HG02588 (cell line): ENCODE results near the gene NFE2L3.
A peak's percentile ranks its signal among the peaks of the same experiment; 100 is the strongest.
"Not testable (repeated sequence)": the region's sequence is repeated elsewhere in the genome, so short reads cannot be mapped to it uniquely, and the experiment has no call there.

Source experiments
- ATAC-seq: cut with Tn5 transposase; IDR thresholded peaks from one replicate; pipeline ENCODE4 v1.9.1; 2021; ENCODE audit warnings: mild to moderate bottlenecking, moderate library complexity; ENCODE audit not compliant: unreplicated experiment

The NFE2L3 gene, protein sequence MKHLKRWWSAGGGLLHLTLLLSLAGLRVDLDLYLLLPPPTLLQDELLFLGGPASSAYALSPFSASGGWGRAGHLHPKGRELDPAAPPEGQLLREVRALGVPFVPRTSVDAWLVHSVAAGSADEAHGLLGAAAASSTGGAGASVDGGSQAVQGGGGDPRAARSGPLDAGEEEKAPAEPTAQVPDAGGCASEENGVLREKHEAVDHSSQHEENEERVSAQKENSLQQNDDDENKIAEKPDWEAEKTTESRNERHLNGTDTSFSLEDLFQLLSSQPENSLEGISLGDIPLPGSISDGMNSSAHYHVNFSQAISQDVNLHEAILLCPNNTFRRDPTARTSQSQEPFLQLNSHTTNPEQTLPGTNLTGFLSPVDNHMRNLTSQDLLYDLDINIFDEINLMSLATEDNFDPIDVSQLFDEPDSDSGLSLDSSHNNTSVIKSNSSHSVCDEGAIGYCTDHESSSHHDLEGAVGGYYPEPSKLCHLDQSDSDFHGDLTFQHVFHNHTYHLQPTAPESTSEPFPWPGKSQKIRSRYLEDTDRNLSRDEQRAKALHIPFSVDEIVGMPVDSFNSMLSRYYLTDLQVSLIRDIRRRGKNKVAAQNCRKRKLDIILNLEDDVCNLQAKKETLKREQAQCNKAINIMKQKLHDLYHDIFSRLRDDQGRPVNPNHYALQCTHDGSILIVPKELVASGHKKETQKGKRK

DNA sequence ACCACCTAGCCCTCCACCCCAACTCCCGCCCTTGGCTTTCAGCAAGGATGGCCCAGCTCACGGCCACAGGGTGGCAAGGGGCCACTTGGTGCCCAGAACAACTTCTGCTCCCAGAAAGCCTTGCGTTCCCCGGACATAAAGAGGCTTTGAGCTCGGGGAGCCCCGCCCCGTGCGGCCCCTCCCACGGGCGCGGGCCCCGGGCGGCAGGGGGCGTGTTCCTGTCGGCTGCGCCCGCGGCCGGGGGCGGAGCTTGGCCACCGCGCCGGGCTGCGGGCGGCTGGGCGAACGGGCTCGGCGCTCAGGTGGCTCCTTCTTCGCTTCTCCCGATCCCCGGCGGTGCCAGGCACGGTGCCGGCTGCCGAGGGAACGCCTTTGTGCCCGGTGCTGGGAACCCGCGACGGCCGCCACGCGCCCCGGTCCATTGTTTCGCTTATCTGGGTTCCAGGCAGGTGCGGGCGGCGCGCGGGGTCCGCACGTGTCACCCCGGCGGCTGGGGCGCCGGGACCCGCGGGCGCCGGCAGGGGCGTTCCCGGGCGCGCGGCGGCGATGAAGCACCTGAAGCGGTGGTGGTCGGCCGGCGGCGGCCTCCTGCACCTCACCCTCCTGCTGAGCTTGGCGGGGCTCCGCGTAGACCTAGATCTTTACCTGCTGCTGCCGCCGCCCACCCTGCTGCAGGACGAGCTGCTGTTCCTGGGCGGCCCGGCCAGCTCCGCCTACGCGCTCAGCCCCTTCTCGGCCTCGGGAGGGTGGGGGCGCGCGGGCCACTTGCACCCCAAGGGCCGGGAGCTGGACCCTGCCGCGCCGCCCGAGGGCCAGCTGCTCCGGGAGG is at the start of gene NFE2L3:
NFE2L3 (plus strand) TSS at position 246 of the 829 bp plus-strand sequence; CDS start at position 547, 301 bp downstream.
- peak; percentile 66 for ATAC-seq

DNA sequence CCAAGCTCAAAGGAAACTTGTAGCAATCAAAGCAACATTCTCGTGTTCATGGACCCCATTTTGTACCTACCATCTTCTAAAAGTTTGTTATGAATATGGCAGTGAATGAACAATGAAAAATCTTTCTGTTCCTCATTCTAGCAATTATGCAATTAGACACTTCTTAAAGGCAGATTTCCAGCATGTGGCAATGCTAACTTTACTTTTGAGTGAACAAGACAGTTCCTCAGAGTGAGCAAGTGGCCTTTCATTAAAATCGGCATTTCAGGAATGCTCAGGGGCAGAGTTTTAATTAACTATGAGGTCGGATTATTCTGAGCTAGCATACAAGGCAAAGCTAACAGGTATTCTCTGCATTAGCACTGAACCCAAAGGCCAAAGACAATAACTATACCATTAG is 48.4 kb upstream of the NFE2L3 start:
- no peak for ATAC-seq

DNA sequence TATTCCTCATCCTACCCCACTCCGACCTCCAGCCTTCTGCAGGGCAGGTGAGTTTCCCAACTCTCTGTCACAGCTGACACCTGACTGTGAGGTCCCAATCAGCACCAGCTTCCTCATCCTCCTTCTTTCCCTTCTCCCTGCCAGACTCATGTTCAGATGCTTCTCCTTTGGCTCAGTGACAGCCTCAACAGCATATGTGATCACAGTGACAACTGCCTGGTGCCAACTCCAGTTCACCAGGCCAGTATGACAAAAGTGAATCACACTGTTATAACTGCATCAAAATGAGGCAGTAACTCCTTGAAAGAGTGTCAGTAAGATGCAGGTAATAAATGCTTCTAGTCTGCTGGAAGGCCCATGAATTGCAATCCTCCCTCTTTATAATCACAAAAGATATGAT is 46.8 kb upstream of the NFE2L3 start:
- ATAC-seq: no peak

DNA sequence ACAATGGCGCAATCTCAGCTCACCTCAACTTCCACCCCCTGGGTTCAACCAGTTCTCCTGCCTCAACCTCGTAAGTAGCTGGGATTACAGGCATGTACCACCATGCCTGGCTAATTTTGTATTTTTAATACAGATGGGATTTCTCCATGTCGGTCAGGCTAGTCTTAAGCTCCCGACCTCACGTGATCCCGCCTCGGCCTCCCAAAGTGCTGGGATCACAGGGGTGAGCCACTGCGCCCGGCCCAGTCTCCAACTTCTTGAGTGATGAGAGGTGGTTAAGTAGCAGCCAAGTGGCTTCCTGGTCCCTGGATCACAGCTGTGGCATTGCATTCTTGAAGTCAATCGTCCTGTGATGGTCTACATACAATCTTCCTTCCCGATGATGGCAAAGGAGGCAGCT is 46.1 kb upstream of the NFE2L3 start:
- ATAC-seq: no peak

DNA sequence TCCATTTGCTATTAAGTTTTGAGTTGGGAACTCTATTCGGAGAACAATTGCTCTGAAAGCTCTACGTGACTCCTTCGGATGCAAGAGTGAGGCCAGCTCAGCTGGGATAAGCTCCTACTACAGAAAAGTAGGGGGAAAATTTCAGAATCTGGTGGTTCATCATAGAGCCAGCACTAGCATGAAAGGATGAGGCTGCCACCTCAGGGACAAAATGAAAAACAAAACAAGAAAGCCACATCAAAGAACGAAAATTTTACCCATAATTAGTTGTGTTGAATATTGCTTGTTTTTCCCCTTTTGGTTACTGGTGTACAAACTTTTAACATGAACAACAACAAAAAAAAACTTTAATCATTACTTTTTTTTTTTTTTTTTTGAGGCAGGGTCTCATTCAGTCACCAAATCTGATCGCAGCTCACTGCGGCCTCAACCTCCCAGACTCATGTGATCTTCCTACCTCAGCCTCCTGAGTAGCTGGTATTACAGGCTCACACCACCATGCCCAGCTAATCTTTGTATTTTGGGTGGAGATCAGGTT is 39.7 kb upstream of the NFE2L3 start:
- ATAC-seq: no peak

DNA sequence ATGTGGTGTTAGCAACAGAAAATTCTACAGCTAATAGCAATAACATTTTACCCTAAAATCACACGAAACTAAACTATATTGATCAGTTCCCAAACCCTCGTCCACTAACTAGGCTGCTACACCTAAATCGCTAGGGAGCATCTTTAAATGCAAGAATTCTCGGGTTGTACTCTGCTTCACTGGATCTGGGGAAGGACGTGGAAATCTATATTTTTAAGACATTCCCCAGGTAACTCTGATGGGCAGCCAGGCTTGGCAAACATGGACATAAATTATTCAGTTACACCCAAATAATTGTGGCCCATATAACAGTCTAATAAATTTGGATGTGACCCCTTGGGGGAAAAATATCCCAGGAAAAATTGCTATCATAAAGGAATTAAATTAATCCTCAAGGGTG is 36.3 kb upstream of the NFE2L3 start:
- ATAC-seq: no peak

DNA sequence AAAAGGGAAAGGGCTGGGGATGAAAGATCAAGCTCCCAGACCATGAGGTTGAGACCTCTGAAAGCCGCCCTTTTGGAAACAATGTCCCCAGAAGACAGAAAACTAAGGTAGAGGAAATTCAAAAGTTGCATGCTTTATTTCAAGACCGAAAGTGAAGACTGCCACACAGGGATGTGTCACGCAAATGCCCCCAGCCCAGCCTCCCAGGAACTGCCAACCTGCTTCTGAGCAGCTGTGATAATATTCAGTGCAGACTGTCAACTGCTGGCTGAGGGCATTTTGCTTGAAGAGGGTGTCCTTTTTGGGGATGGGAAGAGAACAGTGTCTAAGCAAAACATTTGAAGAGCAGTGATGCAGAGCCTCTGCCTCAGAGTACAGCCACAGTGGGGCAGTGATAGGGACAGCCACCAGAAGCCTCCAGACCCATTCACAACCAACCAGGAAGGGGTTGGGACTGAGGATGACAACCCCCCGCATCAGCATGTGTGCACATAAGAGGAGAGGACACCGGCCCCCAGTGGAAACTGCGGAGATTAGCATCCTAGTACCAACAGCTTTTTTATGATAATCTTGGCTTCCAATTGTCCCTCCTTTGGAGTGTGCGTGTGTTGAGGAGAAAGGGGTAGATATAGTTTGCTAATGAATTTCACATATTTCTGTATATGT is 34.7 kb upstream of the NFE2L3 start:
- ATAC-seq: no peak

DNA sequence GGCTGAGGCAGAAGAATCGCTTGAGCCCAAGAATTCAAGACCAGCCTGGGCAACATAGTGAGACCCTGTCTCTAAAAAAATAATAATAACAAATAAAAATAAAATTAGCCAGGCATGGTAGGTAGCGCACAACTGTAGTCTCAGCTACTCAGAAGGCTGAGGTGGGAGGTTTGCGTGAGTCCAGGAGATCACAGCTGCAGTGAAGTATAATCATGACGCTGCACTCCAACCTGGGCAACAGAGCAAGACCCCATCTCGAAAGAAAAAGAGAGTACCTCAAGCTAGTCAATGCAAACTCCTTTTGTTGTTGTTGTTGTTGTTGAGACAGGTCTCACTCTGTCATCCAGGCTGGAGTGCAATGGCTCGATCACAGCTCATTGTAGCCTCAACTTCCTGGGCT is 34.0 kb upstream of the NFE2L3 start:
- ATAC-seq: no peak

DNA sequence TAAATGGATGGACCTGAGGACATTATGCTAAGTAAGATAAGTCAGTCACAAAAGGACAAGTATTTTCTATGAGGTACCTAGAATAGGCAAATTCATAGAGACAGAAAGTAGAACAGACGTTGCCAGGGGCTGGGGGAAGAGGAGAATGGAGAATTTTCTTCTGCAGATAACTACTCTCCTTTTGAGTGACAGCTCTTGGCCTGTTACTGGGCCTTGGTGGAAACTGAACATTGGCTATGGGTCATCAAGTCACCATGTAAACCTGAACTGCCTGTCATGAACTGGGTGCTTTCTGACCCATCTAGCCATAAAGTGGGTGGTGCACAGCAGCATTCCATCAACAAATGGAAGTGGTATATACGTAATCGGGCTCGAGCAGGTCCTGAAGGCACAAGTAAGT is 29.3 kb upstream of the NFE2L3 start:
- no peak for ATAC-seq

DNA sequence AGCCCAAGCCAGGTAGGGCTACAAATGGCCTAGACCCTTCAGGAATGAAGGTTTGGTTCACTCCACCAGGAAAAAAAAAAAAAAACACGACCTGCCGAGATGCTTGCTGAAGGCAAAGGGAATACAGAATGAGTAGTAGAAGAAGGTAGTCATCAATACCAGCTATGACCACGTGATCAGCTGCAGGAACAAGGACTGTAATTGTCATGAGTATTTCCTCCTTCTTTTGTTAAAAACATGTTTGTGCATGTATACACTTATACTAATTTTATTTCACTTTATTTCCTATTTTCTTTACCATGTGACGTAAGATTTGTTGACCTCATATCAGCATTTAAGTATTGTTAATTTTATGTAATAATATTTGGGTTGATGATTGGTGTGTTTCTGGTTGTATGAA is 27.2 kb upstream of the NFE2L3 start:
- ATAC-seq: not testable (repeated sequence)

DNA sequence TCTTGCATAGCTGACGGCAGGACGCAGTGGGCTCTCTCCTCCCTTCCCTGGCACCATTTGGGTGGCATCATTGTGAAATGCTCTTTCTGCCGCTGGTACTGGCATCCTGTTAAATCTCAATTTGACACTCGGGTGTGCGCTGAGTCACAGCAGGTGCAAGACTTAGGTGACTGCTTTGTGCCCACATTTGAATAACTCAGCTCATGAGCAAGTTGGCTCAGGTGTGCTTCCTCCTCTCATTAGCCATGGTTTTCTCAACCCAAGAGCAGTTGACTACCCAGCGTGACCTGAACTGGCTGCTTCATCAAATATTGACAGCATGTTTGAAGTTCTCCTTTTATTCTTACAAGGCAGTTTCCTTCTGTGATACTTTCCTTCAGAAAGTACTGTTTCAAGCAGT is 24.6 kb upstream of the NFE2L3 start:
- no peak for ATAC-seq

DNA sequence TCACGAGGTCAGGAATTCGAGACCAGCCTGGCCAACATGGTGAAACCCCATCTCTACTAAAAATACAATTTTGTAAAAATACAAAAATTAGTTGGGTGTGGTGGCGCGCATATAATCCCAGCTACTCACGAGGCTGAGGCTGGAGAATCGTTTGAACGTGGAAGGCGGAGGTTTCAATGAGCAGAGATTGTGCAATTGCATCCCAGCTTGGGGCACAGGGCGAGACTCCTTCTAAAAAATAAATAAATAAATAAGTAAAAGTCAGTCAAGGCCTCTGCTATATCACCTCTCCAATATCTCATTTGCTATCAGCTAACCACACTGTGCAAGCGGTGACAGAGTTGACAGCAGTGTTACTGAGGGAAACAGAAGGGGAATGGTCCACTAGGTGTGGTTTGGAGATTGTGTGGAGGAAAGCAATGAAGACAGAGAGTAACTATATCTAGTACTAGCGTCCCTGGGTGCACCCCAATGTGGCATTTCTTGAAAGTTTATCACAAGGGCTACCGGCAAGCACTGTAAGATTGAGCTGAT is 20.9 kb upstream of the NFE2L3 start:
- no peak for ATAC-seq

DNA sequence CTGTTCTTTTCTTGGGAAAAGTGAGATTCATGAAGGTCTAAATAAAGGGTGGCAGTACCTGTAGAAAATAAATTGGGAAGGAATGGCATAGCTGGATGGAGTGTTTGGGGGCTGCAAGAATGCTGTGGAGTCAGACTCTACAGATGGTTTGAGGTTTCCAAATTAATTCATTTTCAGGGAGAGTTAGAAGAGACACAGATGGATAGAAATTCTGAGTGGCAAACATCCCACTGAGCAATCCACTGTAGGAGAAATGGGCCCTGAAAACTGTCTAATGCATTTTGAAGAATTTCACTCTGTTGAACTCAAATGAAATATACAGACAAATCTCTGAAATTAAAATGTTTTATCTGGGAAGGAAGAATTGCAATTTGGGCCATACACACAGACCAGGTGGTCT is 16.9 kb upstream of the NFE2L3 start:
- ATAC-seq: no peak

DNA sequence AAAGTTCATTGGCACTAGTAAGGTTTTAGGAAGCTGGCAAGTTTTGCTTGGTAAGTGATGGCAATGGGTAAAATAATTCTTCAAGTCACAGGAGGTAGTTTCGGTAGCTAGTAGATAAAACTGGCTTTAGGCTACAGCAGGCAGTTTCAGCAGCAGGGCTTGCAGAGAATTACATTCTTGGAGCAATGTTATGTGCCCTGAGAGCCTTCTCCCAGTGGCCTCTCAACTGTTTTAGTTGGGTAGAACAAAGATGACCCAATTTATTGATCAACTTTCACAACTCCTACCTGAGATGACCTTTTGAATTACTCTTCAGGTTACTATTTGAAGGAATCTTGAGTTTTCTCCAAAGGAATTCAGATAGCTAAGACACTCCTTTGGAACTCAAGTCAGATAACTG is 16.4 kb upstream of the NFE2L3 start:
- ATAC-seq: no peak

DNA sequence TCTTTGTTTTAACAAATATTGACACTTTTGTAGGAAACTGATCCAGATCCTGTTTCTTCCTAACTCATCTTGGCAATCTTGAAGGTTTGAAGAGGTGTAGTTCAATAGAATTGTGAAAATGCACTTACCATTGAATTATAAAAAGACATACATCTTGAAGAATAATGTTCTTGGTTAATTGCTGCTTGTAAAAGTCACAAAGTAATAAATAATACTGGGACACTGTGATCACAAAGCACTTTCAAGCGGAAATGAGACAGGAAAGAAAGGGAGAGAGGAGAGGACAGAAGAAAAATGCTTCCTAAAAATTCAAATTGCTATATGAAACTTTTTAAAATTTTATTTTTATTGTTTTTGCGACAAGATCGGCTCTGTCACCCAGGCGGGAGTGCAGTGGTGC is 15.2 kb upstream of the NFE2L3 start:
- ATAC-seq: no peak

DNA sequence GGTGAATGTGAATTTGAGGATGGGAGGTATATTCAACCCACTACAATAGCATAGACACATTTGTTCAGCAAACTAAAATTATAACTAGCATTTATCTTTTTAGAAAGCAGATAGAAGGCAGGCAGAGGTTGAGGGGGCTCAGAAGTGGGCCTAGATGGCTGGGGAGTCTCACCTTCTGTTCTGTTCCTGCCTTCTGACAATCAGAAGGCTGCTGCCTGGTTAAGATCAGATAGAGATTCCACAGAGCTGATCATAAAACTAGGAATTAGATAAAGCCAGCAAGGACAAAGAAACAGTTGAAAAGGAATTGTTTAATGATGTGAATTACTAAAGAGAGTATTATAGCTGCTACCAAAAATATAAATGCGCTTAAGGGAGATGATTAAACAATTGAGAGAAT is 11.6 kb upstream of the NFE2L3 start:
- ATAC-seq: no peak

DNA sequence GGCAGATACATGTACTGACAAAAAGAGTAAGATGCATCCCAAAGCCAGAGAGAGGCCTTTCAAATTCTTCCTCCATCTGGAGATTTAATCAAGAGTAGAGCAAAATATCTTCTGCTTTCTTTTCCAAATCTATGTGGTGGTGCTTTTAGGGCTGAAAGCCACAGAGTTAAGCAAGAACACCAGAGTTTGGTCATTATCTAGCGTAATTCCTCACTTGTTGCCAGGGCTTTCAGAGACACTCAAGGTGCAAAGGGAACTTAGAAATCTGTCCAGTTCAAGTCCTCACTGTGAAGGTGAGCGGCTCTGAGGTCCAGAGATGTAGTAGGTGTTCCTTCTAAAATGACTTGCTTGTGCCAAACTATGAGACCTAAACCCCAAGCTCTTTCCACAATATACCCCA is 10.9 kb upstream of the NFE2L3 start:
- no peak for ATAC-seq

DNA sequence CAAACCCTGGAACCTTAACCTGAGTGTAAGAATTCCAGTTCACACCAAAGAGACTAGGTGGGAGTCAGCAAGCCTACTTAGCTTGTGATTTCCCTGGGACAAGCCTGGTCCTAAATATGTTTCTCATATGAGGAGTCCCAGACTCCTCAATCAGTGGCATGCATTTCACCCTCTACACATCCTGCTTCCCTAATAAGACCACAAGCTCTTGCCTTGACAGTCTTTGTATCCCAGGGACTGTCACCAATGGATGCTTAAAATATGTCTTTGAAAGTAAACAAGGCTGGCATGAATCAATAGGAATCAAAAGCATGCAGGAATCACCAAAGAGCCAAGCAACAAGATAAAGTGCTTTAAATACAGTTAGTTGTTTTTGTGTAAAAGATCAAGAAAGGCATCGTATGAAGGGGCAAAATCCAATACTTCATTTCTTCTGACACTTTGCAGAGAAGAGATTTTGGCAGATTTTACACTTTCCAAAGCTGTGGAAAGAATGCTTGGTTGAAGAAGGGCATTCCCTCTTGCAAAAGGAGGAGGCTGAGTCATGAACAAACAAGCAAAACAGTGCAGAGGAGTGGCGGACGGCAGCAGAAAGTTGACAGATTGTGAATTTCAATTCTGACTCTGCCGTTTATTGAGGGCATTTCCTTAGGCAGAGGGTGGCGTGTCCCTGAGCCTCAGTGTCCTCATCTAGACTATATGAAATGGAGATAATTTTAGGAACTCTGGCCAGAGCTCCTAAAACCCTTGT is 8.5 kb upstream of the NFE2L3 start:
- ATAC-seq: no peak

DNA sequence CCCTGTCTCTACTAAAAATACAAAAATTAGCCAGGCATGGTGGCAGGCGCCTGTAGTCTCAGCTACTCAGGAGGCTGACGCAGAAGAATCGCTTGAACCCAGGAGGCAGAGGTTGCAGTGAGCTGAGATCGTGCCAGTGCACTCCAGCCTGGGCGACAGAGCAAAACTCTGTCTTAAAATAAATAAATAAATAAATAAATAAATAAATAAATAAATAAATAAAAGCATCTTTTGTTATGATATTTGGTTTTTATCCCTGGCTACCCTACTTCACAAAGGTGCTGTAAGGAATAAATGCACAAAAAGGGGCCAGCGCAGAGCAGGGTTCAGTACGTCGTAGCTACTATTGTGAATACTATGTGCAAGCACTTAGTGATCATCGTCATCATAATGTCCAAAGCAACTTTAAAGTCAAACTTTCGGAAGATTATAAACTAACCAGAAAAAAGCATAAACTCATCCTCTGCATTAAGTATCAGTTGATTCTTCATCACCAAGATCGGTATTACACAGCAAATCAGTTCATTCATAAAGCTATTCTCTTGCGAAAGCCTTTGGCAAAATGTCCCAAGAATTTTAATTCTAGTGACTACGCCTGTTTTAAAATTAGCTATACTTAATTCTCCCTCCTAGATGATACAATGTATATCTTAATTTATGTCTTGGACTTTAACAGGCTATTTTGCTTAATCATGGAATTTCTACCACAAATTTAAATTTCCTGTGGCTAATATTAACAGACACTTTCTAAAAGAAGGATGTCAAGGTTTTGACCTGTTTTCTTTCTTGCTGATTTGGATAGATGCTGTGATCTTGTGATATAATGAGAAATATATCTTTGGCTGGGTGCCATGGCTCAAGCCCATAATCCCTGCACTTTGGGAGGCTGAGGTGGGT is 7.6 kb upstream of the NFE2L3 start:
- no peak for ATAC-seq
